Osteocyte (in vitro differentiated cells): Measurements from ENCODE around the gene ALK. TPM values are rescaled to one million over a fixed set of nuclear protein-coding genes. Genes with fewer than 3 reads are reported as not detected.

Source experiments
- DNase-seq: peaks from one replicate; pipeline ENCODE4 v3.0.0; 2021; ENCODE audit warnings: mixed read lengths; ENCODE audit not compliant: unreplicated experiment; ENCODE audit errors: extremely low spot score
- H3K27ac Mint-ChIP-seq: one replicate; pipeline ENCODE4 v1.8.0; 2021; ENCODE audit warnings: mild to moderate bottlenecking, mixed read lengths; ENCODE audit not compliant: unreplicated experiment
- H3K27me3 Mint-ChIP-seq: one replicate; pipeline ENCODE4 v1.8.0; 2021; ENCODE audit warnings: mixed read lengths; ENCODE audit not compliant: unreplicated experiment
- H3K36me3 Mint-ChIP-seq: one replicate; pipeline ENCODE4 v1.8.0; 2021; ENCODE audit warnings: mixed read lengths; ENCODE audit not compliant: unreplicated experiment
- H3K4me1 Mint-ChIP-seq: one replicate; pipeline ENCODE4 v1.8.0; 2021; ENCODE audit warnings: mixed read lengths; ENCODE audit not compliant: unreplicated experiment
- H3K4me3 Mint-ChIP-seq: one replicate; pipeline ENCODE4 v1.8.0; 2021; ENCODE audit warnings: mild to moderate bottlenecking, moderate library complexity, mixed read lengths; ENCODE audit not compliant: unreplicated experiment
- H3K9me3 Mint-ChIP-seq: one replicate; pipeline ENCODE4 v1.8.0; 2021; ENCODE audit warnings: mixed read lengths; ENCODE audit not compliant: unreplicated experiment
- CTCF ChIP-seq: fragments of 200-600 bp; sonication (generic); IDR thresholded peaks from 2 replicates; pipeline ENCODE4 v1.5.0; 2021; ENCODE audit warnings: antibody characterized with exemption, mild to moderate bottlenecking, moderate library complexity
- total RNA-seq: library from RNA; stranded (reverse); gene quantifications from 2 replicates; pipeline ENCODE4 v1.2.1, GENCODE V29; 2021

ALK gene
- total RNA-seq, 1 donor from 2014 or later = not detected

- H3K9me3 Mint-ChIP-seq = no peaks in the 10 kb centered on the region
- no peak for DNase-seq
- no peak overlapping the region for H3K4me3 Mint-ChIP-seq
- no peak overlapping the region for H3K27ac Mint-ChIP-seq
- no peak for TF ChIP-seq CTCF
- no peaks in the 10 kb centered on the region for H3K36me3 Mint-ChIP-seq
- peaks cover 9% of the 10 kb centered on the region for H3K27me3 Mint-ChIP-seq
- H3K4me1 Mint-ChIP-seq = no peaks in the 10 kb centered on the region
These were observed 668.4 kb downstream of the ALK start for GRCh38 chr2:29253026-29253425.

- H3K27me3 Mint-ChIP-seq = peaks cover 9% of the 10 kb centered on the region
- TF ChIP-seq CTCF = no peak
- DNase-seq = no peak
- no peaks in the 10 kb centered on the region for H3K4me1 Mint-ChIP-seq
- no peaks in the 10 kb centered on the region for H3K9me3 Mint-ChIP-seq
- no peak overlapping the region for H3K4me3 Mint-ChIP-seq
- no peaks in the 10 kb centered on the region for H3K36me3 Mint-ChIP-seq
- H3K27ac Mint-ChIP-seq = no peak overlapping the region
These were observed 670.0 kb downstream of the ALK start for GRCh38 chr2:29251406-29251805.

- no peak for DNase-seq
- no peak overlapping the region for H3K4me3 Mint-ChIP-seq
- peaks cover 9% of the 10 kb centered on the region for H3K27me3 Mint-ChIP-seq
- H3K4me1 Mint-ChIP-seq = no peaks in the 10 kb centered on the region
- no peak for TF ChIP-seq CTCF
- H3K36me3 Mint-ChIP-seq = no peaks in the 10 kb centered on the region
- no peaks in the 10 kb centered on the region for H3K9me3 Mint-ChIP-seq
- H3K27ac Mint-ChIP-seq = no peak overlapping the region
These were observed 670.4 kb downstream of the ALK start for GRCh38 chr2:29250977-29251376.

GRCh38 chr2:29249666-29250253 lies 671.6 kb downstream of the ALK start:
- Mint-ChIP-seq H3K27ac (no peak overlapping the region), H3K9me3 (no peaks in the 10 kb centered on the region), H3K36me3 (no peaks in the 10 kb centered on the region), H3K4me1 (no peaks in the 10 kb centered on the region), H3K27me3 (peaks cover 9% of the 10 kb centered on the region), H3K4me3 (no peak overlapping the region)
- DNase-seq = no peak
- TF ChIP-seq CTCF = no peak

- no peaks in the 10 kb centered on the region for H3K9me3 Mint-ChIP-seq
- H3K27me3 Mint-ChIP-seq = peaks cover 4% of the 10 kb centered on the region
- TF ChIP-seq CTCF = no peak
- H3K4me3 Mint-ChIP-seq = no peak overlapping the region
- H3K36me3 Mint-ChIP-seq = no peaks in the 10 kb centered on the region
- H3K27ac Mint-ChIP-seq = no peak overlapping the region
- H3K4me1 Mint-ChIP-seq = no peaks in the 10 kb centered on the region
- DNase-seq = no peak
These were observed 674.0 kb downstream of the ALK start for GRCh38 chr2:29247336-29247914.
